Stromal cell of bone marrow (primary cell): Measurements from ENCODE around the gene PAK1IP1.
"Not testable (repeated sequence)": the region's sequence is repeated elsewhere in the genome, so short reads cannot be mapped to it uniquely, and the experiment has no call there.

Experiments used
- DNase-seq: peaks from one replicate; pipeline ENCODE4 v3.0.0-alpha.2; 2012; ENCODE audit warnings: low read depth

The PAK1IP1 gene

GRCh38 chr6:10694302-10695085 is at the start of gene PAK1IP1, which contains the start of gene C6orf52:
TSS of gene PAK1IP1 (plus strand) at chr6:10694972. CDS start at chr6:10694986, 14 bp downstream.
TSS of gene C6orf52 (minus strand) at chr6:10694616. CDS start at chr6:10687550, 7,066 bp downstream.
- DNase-seq = peak; percentile 88

GRCh38 chr6:10655508-10656055 is 39.2 kb upstream of the PAK1IP1 start:
- no peak for DNase-seq

- DNase-seq = no peak
Measured at GRCh38 chr6:10658910-10659698, 35.7 kb upstream of the PAK1IP1 start.

GRCh38 chr6:10659699-10660348 is 34.9 kb upstream of the PAK1IP1 start:
- DNase-seq = no peak

GRCh38 chr6:10660431-10661191 is 34.2 kb upstream of the PAK1IP1 start:
- DNase-seq = not testable (repeated sequence)

- DNase-seq = no peak
Measured at GRCh38 chr6:10662207-10662606, 32.6 kb upstream of the PAK1IP1 start.

- no peak for DNase-seq
Measured at GRCh38 chr6:10662742-10663141, 32.0 kb upstream of the PAK1IP1 start.

GRCh38 chr6:10665595-10665994 is 29.2 kb upstream of the PAK1IP1 start:
- not testable (repeated sequence) for DNase-seq

GRCh38 chr6:10668126-10668917 is 26.4 kb upstream of the PAK1IP1 start:
- DNase-seq = no peak

- DNase-seq = no peak
Measured at GRCh38 chr6:10676403-10676802, 18.4 kb upstream of the PAK1IP1 start.

- DNase-seq = no peak
Measured at GRCh38 chr6:10678456-10678855, 16.3 kb upstream of the PAK1IP1 start.

GRCh38 chr6:10681795-10682194 is 13.0 kb upstream of the PAK1IP1 start:
- DNase-seq = no peak

- no peak for DNase-seq
Measured at GRCh38 chr6:10682355-10682988, 12.3 kb upstream of the PAK1IP1 start.

GRCh38 chr6:10684618-10685017 is 10.2 kb upstream of the PAK1IP1 start:
- no peak for DNase-seq

GRCh38 chr6:10685092-10685915 is 9.5 kb upstream of the PAK1IP1 start:
- no peak for DNase-seq

- DNase-seq = no peak
Measured at GRCh38 chr6:10686901-10687300, 7.9 kb upstream of the PAK1IP1 start.

- no peak for DNase-seq
Measured at GRCh38 chr6:10687582-10687981, 7.2 kb upstream of the PAK1IP1 start.

- DNase-seq = no peak
Measured at GRCh38 chr6:10690651-10691445, 3.9 kb upstream of the PAK1IP1 start.
